ENCODE measurements around the gene EXOC3L1.

The EXOC3L1 gene

GRCh38 chr16:67216612-67217490, 26.9 kb upstream of the EXOC3L1 start:
- DNase-seq (ENCODE audit: low read depth in 1 of 2, low spot score in 1 of 2), result no peak

- no peak for DNase-seq (ENCODE audit: low read depth in 1 of 2, low spot score in 1 of 2)
These were observed 25.8 kb upstream of the EXOC3L1 start for GRCh38 chr16:67215706-67216105.

GRCh38 chr16:67213197-67214019, 23.5 kb upstream of the EXOC3L1 start:
- no peak for DNase-seq (ENCODE audit: low read depth in 1 of 2, low spot score in 1 of 2)

GRCh38 chr16:67212766-67213165, 22.8 kb upstream of the EXOC3L1 start:
- DNase-seq (ENCODE audit: low read depth in 1 of 2, low spot score in 1 of 2), result no peak

- no peak for DNase-seq (ENCODE audit: low read depth in 1 of 2, low spot score in 1 of 2)
These were observed 21.7 kb upstream of the EXOC3L1 start for GRCh38 chr16:67211674-67212073.

GRCh38 chr16:67210069-67210937, 20.4 kb upstream of the EXOC3L1 start:
- DNase-seq (ENCODE audit: low read depth in 1 of 2, low spot score in 1 of 2), result no peak

- DNase-seq (ENCODE audit: low read depth in 1 of 2, low spot score in 1 of 2), result no peak
These were observed 19.6 kb upstream of the EXOC3L1 start for GRCh38 chr16:67209565-67209964.

- DNase-seq (ENCODE audit: low read depth in 1 of 2, low spot score in 1 of 2), result no peak
These were observed 18.4 kb upstream of the EXOC3L1 start for GRCh38 chr16:67208154-67208896.

GRCh38 chr16:67207249-67208091, 17.5 kb upstream of the EXOC3L1 start:
- DNase-seq (ENCODE audit: low read depth in 1 of 2, low spot score in 1 of 2), result no peak

GRCh38 chr16:67206838-67207248, 16.9 kb upstream of the EXOC3L1 start:
- no peak for DNase-seq (ENCODE audit: low read depth in 1 of 2, low spot score in 1 of 2)

GRCh38 chr16:67206129-67206837, 16.3 kb upstream of the EXOC3L1 start:
- no peak for DNase-seq (ENCODE audit: low read depth in 1 of 2, low spot score in 1 of 2)

GRCh38 chr16:67204076-67204475, 14.1 kb upstream of the EXOC3L1 start:
- no peak for DNase-seq (ENCODE audit: low read depth in 1 of 2, low spot score in 1 of 2)

GRCh38 chr16:67202956-67203493, 13.1 kb upstream of the EXOC3L1 start:
- DNase-seq (ENCODE audit: low read depth in 1 of 2, low spot score in 1 of 2), result no peak

GRCh38 chr16:67202426-67202825, 12.5 kb upstream of the EXOC3L1 start:
- no peak for DNase-seq (ENCODE audit: low read depth in 1 of 2, low spot score in 1 of 2)

GRCh38 chr16:67201411-67202345, 11.7 kb upstream of the EXOC3L1 start:
- no peak for DNase-seq (ENCODE audit: low read depth in 1 of 2, low spot score in 1 of 2)

- DNase-seq (ENCODE audit: low read depth in 1 of 2, low spot score in 1 of 2), result no peak
These were observed 10.6 kb upstream of the EXOC3L1 start for GRCh38 chr16:67200491-67200890.

- DNase-seq (ENCODE audit: low read depth in 1 of 2, low spot score in 1 of 2), result no peak
These were observed 9.9 kb upstream of the EXOC3L1 start for GRCh38 chr16:67199808-67200198.
